Activated CD8-positive, alpha-beta memory T cell treated with anti-CD3 and anti-CD28 coated beads, Interleukin-2, amount 50 U/mL, for 1 hour (primary cell): ENCODE results near the gene TRMT2A.
"Not testable (repeated sequence)": the region's sequence is repeated elsewhere in the genome, so short reads cannot be mapped to it uniquely, and the experiment has no call there.

Experiments used
- DNase-seq: peaks from one replicate; pipeline ENCODE4 v3.0.0-alpha.2; 2020; ENCODE audit errors: extremely low read depth

TRMT2A gene

GRCh38 chr22:20086101-20086599 lies 30.9 kb downstream of the TRMT2A start:
- DNase-seq: no peak

GRCh38 chr22:20085651-20086050 lies 31.4 kb downstream of the TRMT2A start:
- no peak for DNase-seq

- DNase-seq: no peak
These were observed 32.2 kb downstream of the TRMT2A start for GRCh38 chr22:20084547-20085413.

GRCh38 chr22:20083891-20084546 lies 33.0 kb downstream of the TRMT2A start:
- no peak for DNase-seq

GRCh38 chr22:20083157-20083890 lies 33.7 kb downstream of the TRMT2A start:
- DNase-seq: no peak

GRCh38 chr22:20080776-20081654 lies 36.0 kb downstream of the TRMT2A start:
- DNase-seq: no peak

GRCh38 chr22:20080445-20080775 lies 36.6 kb downstream of the TRMT2A start:
- no peak for DNase-seq

GRCh38 chr22:20079745-20080444 lies 37.1 kb downstream of the TRMT2A start, which contains the start of gene DGCR8:
Gene DGCR8, plus strand, starts transcription at chr22:20080241. Its CDS starts 5,723 bp downstream, at chr22:20085964.
- DNase-seq: no peak

GRCh38 chr22:20076627-20077172 lies 40.3 kb downstream of the TRMT2A start:
- DNase-seq: no peak

- DNase-seq: no peak
These were observed 45.5 kb downstream of the TRMT2A start for GRCh38 chr22:20071524-20071972.

- DNase-seq: no peak
These were observed 47.5 kb downstream of the TRMT2A start for GRCh38 chr22:20069331-20070042.

GRCh38 chr22:20068640-20069039 lies 48.4 kb downstream of the TRMT2A start:
- no peak for DNase-seq

- not testable (repeated sequence) for DNase-seq
These were observed 49.7 kb downstream of the TRMT2A start for GRCh38 chr22:20067384-20067682.

GRCh38 chr22:20066617-20067383 lies 50.2 kb downstream of the TRMT2A start:
- DNase-seq: no peak

GRCh38 chr22:20065896-20066616 lies 51.0 kb downstream of the TRMT2A start:
- DNase-seq: no peak

GRCh38 chr22:20064545-20065262 lies 52.3 kb downstream of the TRMT2A start:
- no peak for DNase-seq

- no peak for DNase-seq
These were observed 52.9 kb downstream of the TRMT2A start for GRCh38 chr22:20064140-20064480.
